Panc1 (cell line): Measurements from ENCODE around the gene UBE2V1. TPM values are rescaled to one million over a fixed set of nuclear protein-coding genes. Genes with fewer than 3 reads are reported as not detected.
A peak's percentile ranks its signal among the peaks of the same experiment; 100 is the strongest.

Experiments
- ATAC-seq: fragments of 200-7000 bp; cut with Tn5 transposase; 2 replicates; pipeline ENCODE4 v1.9.1; 2020; ENCODE audit warnings: mild to moderate bottlenecking, moderate library complexity
- BruUV-seq: library from RNA; stranded (reverse); fragments of 400-500 nt; replicated peaks from 2 replicates; lab custom pipeline; 2021; lab: Mats Ljungman, UMichigan
- CTCF ChIA-PET: fragments of 300-600 bp; sonication (Branson Sonifier 250); formaldehyde crosslinking; loops from one replicate; lab custom pipeline; 2022; ENCODE audit warnings: antibody characterized with exemption; lab: Charles Lee
- POLR2A ChIA-PET: fragments of 300-600 bp; sonication (Branson Sonifier 250); formaldehyde crosslinking; loops from one replicate; lab custom pipeline; 2022; ENCODE audit warnings: antibody characterized with exemption; lab: Charles Lee
- DNase-seq: peaks from one replicate; pipeline ENCODE4 v3.0.0-alpha.2; 2010; ENCODE audit warnings: low read depth, low spot score
- H3K27ac ChIP-seq: 2 replicates; pipeline ENCODE4 v1.5.1; 2011; ENCODE audit warnings: mild to moderate bottlenecking, low read length, inconsistent platforms
- H3K27me3 ChIP-seq: fragments of 200-500 bp; sonication (Bioruptor generic); 2 replicates; pipeline ENCODE4 v1.6.0; 2014; ENCODE audit warnings: low read length, inconsistent platforms; ENCODE audit not compliant: control insufficient read depth, insufficient read depth
- H3K36me3 ChIP-seq: fragments of 200-500 bp; sonication (Bioruptor generic); 2 replicates; pipeline ENCODE4 v1.5.1; 2014; ENCODE audit warnings: inconsistent platforms, mild to moderate bottlenecking, low read length, moderate library complexity; ENCODE audit not compliant: control insufficient read depth, insufficient read depth
- H3K4me1 ChIP-seq: 2 replicates; pipeline ENCODE4 v1.5.1; 2011; ENCODE audit warnings: inconsistent platforms, mild to moderate bottlenecking, low read length, moderate library complexity; ENCODE audit not compliant: control insufficient read depth, insufficient read depth
- H3K4me3 ChIP-seq, 2 experiments: 2 replicates each; pipeline ENCODE4 v1.5.1; 2011 to 2012; ENCODE audit warnings: low read depth in 2 of 2, low read length in 2 of 2, mild to moderate bottlenecking in 2 of 2, inconsistent platforms in 1 of 2, moderate library complexity in 1 of 2
- H3K9me3 ChIP-seq: fragments of 200-500 bp; sonication (Bioruptor generic); 2 replicates; pipeline ENCODE4 v1.5.1; 2014; ENCODE audit warnings: low read depth, mild to moderate bottlenecking, inconsistent platforms, low read length, moderate library complexity; ENCODE audit not compliant: control insufficient read depth, insufficient read depth
- POLR2AphosphoS5 ChIP-seq: IDR thresholded peaks from 2 replicates; pipeline ENCODE4 v1.6.1; 2012; ENCODE audit warnings: mild to moderate bottlenecking, low read depth, low read length, moderate library complexity
- SIN3A ChIP-seq: IDR thresholded peaks from 2 replicates; pipeline ENCODE4 v1.6.1; 2012; ENCODE audit warnings: low read depth, mild to moderate bottlenecking, low read length, moderate library complexity, borderline replicate concordance; ENCODE audit not compliant: insufficient read depth
- TCF7L2 ChIP-seq: IDR thresholded peaks from 2 replicates; pipeline ENCODE4 v1.6.1; 2011; ENCODE audit warnings: mild to moderate bottlenecking, low read depth, low read length, inconsistent platforms
- in situ Hi-C: cut with HindIII; loops from 2 replicates; pipeline ENCODE4 v1.10.0; 2016; ENCODE audit warnings: low sequenced_read_pairs, low pct_unique_long_range_greater_than_20kb
- intact Hi-C: fragments of 100-400 bp; cut with micrococcal nuclease; formaldehyde crosslinking; loops from one replicate; pipeline ENCODE4 v1.10.0; 2022; ENCODE audit not compliant: unreplicated experiment
- total RNA-seq: library from RNA; stranded (reverse); gene quantifications from one replicate; pipeline ENCODE4 v1.2.1, GENCODE V29; 2021; ENCODE audit not compliant: unreplicated experiment
- TF ChIP-seq, protein P1 (sequence below), 2 experiments: IDR thresholded peaks; 2 replicates each; pipeline ENCODE4 v1.6.1; 2011 to 2012; ENCODE audit warnings: low read depth in 2 of 2, control low read depth in 1 of 2, low read length in 1 of 2, mild to moderate bottlenecking in 1 of 2, moderate library complexity in 1 of 2; ENCODE audit not compliant: insufficient read depth in 1 of 2
- TF ChIP-seq, protein P2 (sequence below): fragments of 450-650 bp; IDR thresholded peaks from 2 replicates; pipeline ENCODE4 v1.5.1; 2017; ENCODE audit warnings: mild to moderate bottlenecking

UBE2V1 gene
- total RNA-seq, 1 experiment from 2014 or later, result 115 TPM

DNA sequence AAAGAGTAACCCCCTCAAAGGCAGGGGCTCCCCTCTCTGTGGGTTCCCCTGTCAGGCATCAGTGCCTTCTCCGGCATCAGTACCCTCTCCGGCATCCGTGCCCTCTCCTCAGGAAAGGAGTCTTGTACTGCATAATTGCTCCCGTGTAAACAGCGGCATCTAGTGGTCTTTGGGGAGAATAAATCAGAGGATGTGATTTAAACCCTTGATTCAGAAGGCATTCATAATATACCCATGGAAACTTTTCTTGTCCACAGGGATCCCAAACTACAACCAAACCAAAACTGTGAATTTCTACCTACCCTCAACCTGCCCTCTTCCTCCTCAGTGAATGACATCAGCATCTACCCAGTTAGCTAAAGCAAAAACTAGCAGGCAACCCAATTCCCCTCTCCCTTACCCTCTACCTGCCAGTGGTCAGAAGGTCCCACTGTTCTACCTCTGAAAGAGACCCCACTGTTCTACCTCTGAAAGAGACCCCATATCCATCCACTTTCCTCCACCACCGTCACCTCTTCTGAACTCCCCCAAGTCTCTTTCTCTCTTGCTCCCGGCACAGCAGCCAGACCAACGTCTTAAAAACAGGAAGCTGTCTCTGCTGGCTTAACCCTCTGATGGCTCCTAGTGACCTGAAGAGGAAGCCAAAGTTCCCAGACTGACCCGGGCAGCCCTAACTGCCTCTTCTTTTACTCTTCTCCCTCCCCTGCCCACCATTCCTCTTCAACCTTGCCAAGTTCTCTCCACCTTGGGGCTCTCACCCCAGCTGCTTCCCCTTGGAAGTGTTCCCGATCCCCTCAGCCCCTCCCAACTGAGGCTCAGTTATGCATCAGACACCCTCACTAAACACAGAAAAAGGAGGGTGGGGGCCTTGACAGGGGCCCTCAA is 27.2 kb downstream of the UBE2V1 start:
- no peaks in the 10 kb centered on the region for H3K27me3 ChIP-seq
- peak overlapping the region in 1 of 2 experiments; percentile 19; a peak in 2 of 4 replicates for H3K4me3 ChIP-seq
- TF ChIP-seq, protein P1, sequence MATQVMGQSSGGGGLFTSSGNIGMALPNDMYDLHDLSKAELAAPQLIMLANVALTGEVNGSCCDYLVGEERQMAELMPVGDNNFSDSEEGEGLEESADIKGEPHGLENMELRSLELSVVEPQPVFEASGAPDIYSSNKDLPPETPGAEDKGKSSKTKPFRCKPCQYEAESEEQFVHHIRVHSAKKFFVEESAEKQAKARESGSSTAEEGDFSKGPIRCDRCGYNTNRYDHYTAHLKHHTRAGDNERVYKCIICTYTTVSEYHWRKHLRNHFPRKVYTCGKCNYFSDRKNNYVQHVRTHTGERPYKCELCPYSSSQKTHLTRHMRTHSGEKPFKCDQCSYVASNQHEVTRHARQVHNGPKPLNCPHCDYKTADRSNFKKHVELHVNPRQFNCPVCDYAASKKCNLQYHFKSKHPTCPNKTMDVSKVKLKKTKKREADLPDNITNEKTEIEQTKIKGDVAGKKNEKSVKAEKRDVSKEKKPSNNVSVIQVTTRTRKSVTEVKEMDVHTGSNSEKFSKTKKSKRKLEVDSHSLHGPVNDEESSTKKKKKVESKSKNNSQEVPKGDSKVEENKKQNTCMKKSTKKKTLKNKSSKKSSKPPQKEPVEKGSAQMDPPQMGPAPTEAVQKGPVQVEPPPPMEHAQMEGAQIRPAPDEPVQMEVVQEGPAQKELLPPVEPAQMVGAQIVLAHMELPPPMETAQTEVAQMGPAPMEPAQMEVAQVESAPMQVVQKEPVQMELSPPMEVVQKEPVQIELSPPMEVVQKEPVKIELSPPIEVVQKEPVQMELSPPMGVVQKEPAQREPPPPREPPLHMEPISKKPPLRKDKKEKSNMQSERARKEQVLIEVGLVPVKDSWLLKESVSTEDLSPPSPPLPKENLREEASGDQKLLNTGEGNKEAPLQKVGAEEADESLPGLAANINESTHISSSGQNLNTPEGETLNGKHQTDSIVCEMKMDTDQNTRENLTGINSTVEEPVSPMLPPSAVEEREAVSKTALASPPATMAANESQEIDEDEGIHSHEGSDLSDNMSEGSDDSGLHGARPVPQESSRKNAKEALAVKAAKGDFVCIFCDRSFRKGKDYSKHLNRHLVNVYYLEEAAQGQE (IDR thresholded peaks at IDR 0.05; ENCODE audit: insufficient read depth in 1 of 2, low read depth in 2 of 2, low read length in 1 of 2), result no peak
- TF ChIP-seq POLR2AphosphoS5, result peak; percentile 29; the same call in 1 of the 2 replicates
- TF ChIP-seq TCF7L2, result no peak
- TF ChIP-seq SIN3A, result no peak
- TF ChIP-seq, protein P2, sequence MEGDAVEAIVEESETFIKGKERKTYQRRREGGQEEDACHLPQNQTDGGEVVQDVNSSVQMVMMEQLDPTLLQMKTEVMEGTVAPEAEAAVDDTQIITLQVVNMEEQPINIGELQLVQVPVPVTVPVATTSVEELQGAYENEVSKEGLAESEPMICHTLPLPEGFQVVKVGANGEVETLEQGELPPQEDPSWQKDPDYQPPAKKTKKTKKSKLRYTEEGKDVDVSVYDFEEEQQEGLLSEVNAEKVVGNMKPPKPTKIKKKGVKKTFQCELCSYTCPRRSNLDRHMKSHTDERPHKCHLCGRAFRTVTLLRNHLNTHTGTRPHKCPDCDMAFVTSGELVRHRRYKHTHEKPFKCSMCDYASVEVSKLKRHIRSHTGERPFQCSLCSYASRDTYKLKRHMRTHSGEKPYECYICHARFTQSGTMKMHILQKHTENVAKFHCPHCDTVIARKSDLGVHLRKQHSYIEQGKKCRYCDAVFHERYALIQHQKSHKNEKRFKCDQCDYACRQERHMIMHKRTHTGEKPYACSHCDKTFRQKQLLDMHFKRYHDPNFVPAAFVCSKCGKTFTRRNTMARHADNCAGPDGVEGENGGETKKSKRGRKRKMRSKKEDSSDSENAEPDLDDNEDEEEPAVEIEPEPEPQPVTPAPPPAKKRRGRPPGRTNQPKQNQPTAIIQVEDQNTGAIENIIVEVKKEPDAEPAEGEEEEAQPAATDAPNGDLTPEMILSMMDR, result peak; percentile 93
- no peaks in the 10 kb centered on the region for H3K9me3 ChIP-seq
- in situ Hi-C loops (no loop called here), intact Hi-C loops (no loop called here)
- ChIA-PET POLR2A (interaction anchor here (0.6 to 0.7 kb wide), 2 partner anchors 14 to 16 kb away, joined by 4 to 9 read pairs; no protein-coding TSS in a partner anchor), CTCF (interaction anchor here (0.6 to 0.7 kb wide), 5 partner anchors 20 to 412 kb away, joined by 3 to 12 read pairs (median 4); no protein-coding TSS in a partner anchor)
- H3K4me1 ChIP-seq, result peaks cover 26% of the 10 kb centered on the region
- DNase-seq (no peak), ATAC-seq (peak; percentile 88)
- H3K36me3 ChIP-seq, result peaks cover 14% of the 10 kb centered on the region
- H3K27ac ChIP-seq, result peak overlapping the region; percentile 87
- no TSS peak for BruUV-seq

DNA sequence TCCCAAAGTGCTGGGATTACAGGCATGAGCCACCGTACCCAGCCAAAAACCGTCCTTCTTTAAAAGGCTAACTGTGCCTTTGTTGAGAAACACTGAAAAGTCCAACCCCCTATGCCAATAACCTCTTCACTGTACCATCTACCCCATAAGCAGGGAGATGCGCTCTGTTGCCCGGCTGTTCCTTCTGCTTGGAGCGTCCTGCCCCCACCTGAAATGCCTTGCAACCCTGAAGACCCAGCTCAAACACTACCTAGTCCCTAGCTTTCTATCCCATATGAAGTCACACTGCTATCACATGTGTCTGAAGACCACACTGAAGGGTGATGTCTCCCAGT is 27.8 kb downstream of the UBE2V1 start:
- DNase-seq, result no peak
- intact Hi-C loops, result no loop called here
- BruUV-seq, result no TSS peak
- ChIA-PET CTCF (interaction anchor here (0.6 to 0.7 kb wide), 2 partner anchors 20 to 94 kb away, joined by 4 to 6 read pairs; no protein-coding TSS in a partner anchor), POLR2A (interaction anchor here (0.6 to 0.7 kb wide), 2 partner anchors 14 to 16 kb away, joined by 4 to 9 read pairs; no protein-coding TSS in a partner anchor)
- no peak for TF ChIP-seq SIN3A
- TF ChIP-seq, protein P2, result no peak
- TF ChIP-seq, protein P1 (IDR thresholded peaks at IDR 0.05; ENCODE audit: insufficient read depth in 1 of 2, low read depth in 2 of 2, low read length in 1 of 2), result no peak
- TF ChIP-seq POLR2AphosphoS5, result no peak
- Histone ChIP-seq H3K4me3 (no peak overlapping the region), H3K27me3 (no peaks in the 10 kb centered on the region), H3K4me1 (peaks cover 26% of the 10 kb centered on the region), H3K9me3 (no peaks in the 10 kb centered on the region), H3K27ac (no peak overlapping the region), H3K36me3 (peaks cover 14% of the 10 kb centered on the region)
- in situ Hi-C loops, result no loop called here
- ATAC-seq, result no peak; the same call in 1 of the 2 replicates
